Activated CD4-positive, alpha-beta T cell treated with anti-CD3 and anti-CD28 coated beads for 4 hours (primary cell): ENCODE data around the gene TRIB2.

Experiments used
- DNase-seq, 2 donors: peaks; one replicate each; pipeline ENCODE4 v3.0.0-alpha.2; 2020

Gene TRIB2

GRCh38 chr2:12787891-12788801, 71.4 kb downstream of the TRIB2 start:
- no peak for DNase-seq

DNA sequence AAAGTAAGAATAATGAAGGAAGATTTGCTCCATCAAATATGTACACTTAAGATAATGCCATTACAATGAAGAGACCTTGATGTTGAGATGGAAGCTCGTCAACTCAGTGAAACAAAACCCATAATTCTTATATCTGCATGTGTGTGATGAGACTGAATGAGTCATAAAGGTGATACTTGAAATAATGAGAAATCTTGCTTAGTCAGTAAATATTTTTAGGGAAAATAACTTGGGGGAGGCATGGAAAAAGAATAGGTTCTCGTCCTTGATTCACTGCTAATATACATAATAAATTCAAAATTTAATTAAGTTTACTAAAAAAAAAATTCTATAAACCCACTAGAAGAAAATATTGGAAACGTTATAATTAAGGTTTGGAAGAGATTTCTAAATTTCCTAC, 75.2 kb downstream of the TRIB2 start:
- DNase-seq: no peak
